ENCODE measurements around the gene WRAP73.

WRAP73 gene

DNA sequence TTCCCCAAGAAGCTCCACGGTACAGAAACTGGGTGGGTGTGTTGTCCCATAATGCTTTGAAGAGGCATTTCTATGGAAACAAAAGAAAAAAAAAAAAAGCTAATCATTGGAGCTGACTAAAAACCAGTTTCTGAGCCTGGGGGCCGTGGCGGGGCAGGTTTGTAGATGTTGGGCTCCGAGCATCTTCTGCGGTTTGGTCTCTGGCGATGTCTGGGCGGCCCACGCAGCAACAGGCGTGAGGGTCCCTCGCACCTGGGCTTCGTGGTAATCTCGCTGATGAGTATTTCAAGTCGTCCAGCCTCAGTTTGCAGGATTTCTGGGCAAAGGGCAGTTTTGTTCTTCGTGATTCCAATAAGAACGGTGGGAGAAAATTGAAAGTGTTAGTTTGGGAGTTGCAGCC is 9.2 kb upstream of the WRAP73 start:
- TF ChIP-seq, protein P1, sequence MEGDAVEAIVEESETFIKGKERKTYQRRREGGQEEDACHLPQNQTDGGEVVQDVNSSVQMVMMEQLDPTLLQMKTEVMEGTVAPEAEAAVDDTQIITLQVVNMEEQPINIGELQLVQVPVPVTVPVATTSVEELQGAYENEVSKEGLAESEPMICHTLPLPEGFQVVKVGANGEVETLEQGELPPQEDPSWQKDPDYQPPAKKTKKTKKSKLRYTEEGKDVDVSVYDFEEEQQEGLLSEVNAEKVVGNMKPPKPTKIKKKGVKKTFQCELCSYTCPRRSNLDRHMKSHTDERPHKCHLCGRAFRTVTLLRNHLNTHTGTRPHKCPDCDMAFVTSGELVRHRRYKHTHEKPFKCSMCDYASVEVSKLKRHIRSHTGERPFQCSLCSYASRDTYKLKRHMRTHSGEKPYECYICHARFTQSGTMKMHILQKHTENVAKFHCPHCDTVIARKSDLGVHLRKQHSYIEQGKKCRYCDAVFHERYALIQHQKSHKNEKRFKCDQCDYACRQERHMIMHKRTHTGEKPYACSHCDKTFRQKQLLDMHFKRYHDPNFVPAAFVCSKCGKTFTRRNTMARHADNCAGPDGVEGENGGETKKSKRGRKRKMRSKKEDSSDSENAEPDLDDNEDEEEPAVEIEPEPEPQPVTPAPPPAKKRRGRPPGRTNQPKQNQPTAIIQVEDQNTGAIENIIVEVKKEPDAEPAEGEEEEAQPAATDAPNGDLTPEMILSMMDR (IDR thresholded peaks at IDR 0.05; ENCODE audit: borderline replicate concordance, insufficient read depth, low read depth, low read length) = no peak
- no peak overlapping the region for H3K4me3 ChIP-seq (ENCODE audit: low read depth, low read length)

DNA sequence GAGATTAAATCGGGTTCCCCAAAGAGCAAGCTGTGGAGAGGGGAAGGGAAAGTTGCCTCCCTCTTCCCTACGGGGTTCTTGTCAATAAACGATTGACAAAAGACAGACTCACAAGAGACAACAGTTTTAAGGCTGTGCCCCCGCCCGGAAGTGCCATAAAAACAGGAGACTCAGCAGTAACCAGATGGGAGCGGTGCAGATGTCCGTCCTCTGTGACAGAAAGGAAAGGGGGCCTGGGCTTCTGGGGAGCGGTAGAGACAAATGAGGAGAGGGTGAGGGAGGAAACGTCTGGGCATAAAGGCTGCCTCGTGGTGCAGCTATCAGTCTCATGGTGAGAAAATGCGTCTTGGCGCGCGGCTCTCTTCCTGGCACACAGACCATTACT is 8.3 kb upstream of the WRAP73 start:
- TF ChIP-seq, protein P1 (IDR thresholded peaks at IDR 0.05; ENCODE audit: borderline replicate concordance, insufficient read depth, low read depth, low read length) = no peak
- no peak overlapping the region for H3K4me3 ChIP-seq (ENCODE audit: low read depth, low read length)

GRCh38 chr1:3657578-3658230 is 7.8 kb upstream of the WRAP73 start:
- TF ChIP-seq, protein P1 (IDR thresholded peaks at IDR 0.05; ENCODE audit: borderline replicate concordance, insufficient read depth, low read depth, low read length) = no peak
- no peak overlapping the region for H3K4me3 ChIP-seq (ENCODE audit: low read depth, low read length)

DNA sequence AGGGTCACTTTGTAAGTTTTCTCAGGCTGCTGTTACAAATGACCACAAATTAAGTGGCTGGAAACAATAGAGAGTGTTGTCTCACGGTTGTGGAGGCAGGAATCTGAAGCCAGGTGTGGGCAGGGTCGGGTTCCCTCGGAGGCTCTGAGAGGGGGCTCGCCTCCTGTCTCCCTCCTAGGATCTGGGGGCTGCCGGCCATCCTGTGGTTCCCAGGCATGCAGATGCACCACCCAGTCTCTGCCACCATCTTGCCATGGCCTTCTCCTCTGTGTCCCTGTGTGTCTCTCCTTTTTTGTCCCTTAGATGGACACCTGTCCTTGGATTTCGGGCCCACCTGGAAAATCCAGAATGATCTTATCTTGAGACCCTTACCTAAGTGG is 7.2 kb upstream of the WRAP73 start:
- TF ChIP-seq, protein P1 (IDR thresholded peaks at IDR 0.05; ENCODE audit: borderline replicate concordance, insufficient read depth, low read depth, low read length) = no peak

DNA sequence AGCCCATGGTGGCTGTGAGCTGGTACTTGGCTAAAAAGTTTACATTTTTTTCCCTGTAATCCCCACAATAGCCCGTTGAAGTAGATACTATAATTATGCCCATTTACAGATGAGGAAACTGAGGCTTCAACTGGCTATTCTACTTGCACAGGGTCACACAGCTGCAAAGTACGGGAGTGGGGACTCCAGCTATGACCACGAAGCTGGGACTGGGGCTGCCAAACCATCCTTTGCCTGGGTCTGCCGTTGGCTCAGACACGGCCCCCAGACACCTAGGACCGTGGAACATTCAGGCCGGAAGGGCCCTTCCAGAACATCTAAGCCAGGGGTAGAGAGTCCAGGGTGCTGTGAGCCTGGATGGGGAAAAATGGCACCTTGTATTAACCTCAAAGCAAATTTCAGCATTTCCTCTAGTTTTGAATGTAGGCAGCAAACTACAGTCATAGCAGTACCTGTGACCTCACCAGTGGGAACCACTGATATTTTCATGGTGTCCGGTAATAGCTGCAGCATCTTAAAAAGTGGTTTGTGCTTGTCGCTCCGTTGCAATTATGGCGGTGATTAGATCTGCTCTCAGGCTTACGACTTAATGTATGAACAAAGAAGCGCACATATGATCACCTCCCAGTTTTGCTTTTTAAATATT is 6.7 kb upstream of the WRAP73 start:
- H3K4me3 ChIP-seq (ENCODE audit: low read depth, low read length) = peak overlapping the region; percentile 31
- TF ChIP-seq, protein P1 (IDR thresholded peaks at IDR 0.05; ENCODE audit: borderline replicate concordance, insufficient read depth, low read depth, low read length) = no peak

More for the DNA sequence above, 7.2 kb upstream of the WRAP73 start:
- H3K4me3 ChIP-seq (ENCODE audit: low read depth, low read length) = no peak overlapping the region

- H3K4me3 ChIP-seq (ENCODE audit: low read depth, low read length) = no peak overlapping the region
- TF ChIP-seq, protein P1 (IDR thresholded peaks at IDR 0.05; ENCODE audit: borderline replicate concordance, insufficient read depth, low read depth, low read length) = no peak
These were observed 4.8 kb upstream of the WRAP73 start for GRCh38 chr1:3654549-3655281.

Measured in GM12875 (cell line).